ENCODE measurements around the gene KCNT2. TPM values are rescaled to one million over a fixed set of nuclear protein-coding genes. Genes with fewer than 3 reads are reported as not detected.

KCNT2 gene
- total RNA-seq (2022; extraction: Qiagen RNA extraction; ENCODE audit: low read depth): 0.09 to 0.41 TPM (median 0.09 TPM) in 3 of 5 replicates, not detected in the others

GRCh38 chr1:196608390-196609369 is at the start of gene KCNT2:
TSS of gene KCNT2 (minus strand) at chr1:196608440. CDS start at chr1:196608309, 131 bp downstream.

GRCh38 chr1:196651637-196652215 is 43.5 kb upstream of the KCNT2 start, which contains the start of gene CFH:
TSS of gene CFH (plus strand) at chr1:196652043. CDS start at chr1:196652118, 75 bp downstream.

Other genes with a start within 250 kb of the KCNT2 start
- 3.7 to 6.5 TPM (median 4.2 TPM) in 5 replicates for gene CFH, start 43.6 kb upstream of the KCNT2 start, total RNA-seq (2022; extraction: Qiagen RNA extraction; ENCODE audit: low read depth)
- gene CFHR3, start 166.4 kb upstream of the KCNT2 start, total RNA-seq (2022; extraction: Qiagen RNA extraction; ENCODE audit: low read depth): 0.10 to 0.18 TPM in 2 of 5 replicates, not detected in the others
- gene CFHR1, start 211.3 kb upstream of the KCNT2 start, total RNA-seq (2022; extraction: Qiagen RNA extraction; ENCODE audit: low read depth): 0.16 to 0.30 TPM (median 0.23 TPM) in 4 of 5 replicates, not detected in the other

Measured in A549 treated with RU486 at 1 μM for 4 hours (cell line).